22Rv1 (cell line): ENCODE measurements around the gene FLT4.

ENCODE experiments used
- CTCF ChIP-seq: fragments of 450-650 bp; IDR thresholded peaks from 2 replicates; pipeline ENCODE4 v1.5.1; 2017; ENCODE audit warnings: mild to moderate bottlenecking
- ZFX ChIP-seq: fragments of 450-650 bp; IDR thresholded peaks from 2 replicates; pipeline ENCODE4 v1.6.1; 2017; ENCODE audit warnings: antibody characterized with exemption, borderline replicate concordance

- TF ChIP-seq CTCF: no peak
- TF ChIP-seq ZFX: no peak
These were observed 52.6 kb downstream of the FLT4 start for GRCh38 chr5:180596668-180597231.
